Stomach smooth muscle (tissue), 2 donors: ENCODE results near the gene SLC13A2.

ENCODE experiments used
- H3K27ac ChIP-seq: one replicate; pipeline ENCODE4 v1.7.0; 2013; ENCODE audit warnings: mild to moderate bottlenecking, low read length, inconsistent platforms
- H3K27me3 ChIP-seq, 2 donors: one replicate each; pipeline ENCODE4 v1.7.0; 2013; ENCODE audit warnings: low read length in 2 of 2; ENCODE audit not compliant: insufficient read depth in 2 of 2, control insufficient read depth in 1 of 2
- H3K36me3 ChIP-seq, 2 donors: one replicate each; pipeline ENCODE4 v1.7.0; 2013; ENCODE audit warnings: low read length in 2 of 2; ENCODE audit not compliant: control insufficient read depth in 2 of 2, insufficient read depth in 2 of 2
- H3K4me1 ChIP-seq: one replicate; pipeline ENCODE4 v1.7.0; 2013; ENCODE audit warnings: low read length; ENCODE audit not compliant: control insufficient read depth, insufficient read depth
- H3K4me3 ChIP-seq, 2 donors: one replicate each; pipeline ENCODE4 v1.7.0; 2013; ENCODE audit warnings: low read length in 2 of 2
- H3K9ac ChIP-seq, 2 donors: one replicate each; pipeline ENCODE4 v1.7.0; 2013; ENCODE audit warnings: low read length in 2 of 2, mild to moderate bottlenecking in 1 of 2
- H3K9me3 ChIP-seq, 2 donors: one replicate each; pipeline ENCODE4 v1.7.0; 2013; ENCODE audit warnings: low read length in 2 of 2; ENCODE audit not compliant: control insufficient read depth in 2 of 2
- donor health status: healthy.
- donor health status: Pancreatic carcinoma.

Gene SLC13A2

DNA sequence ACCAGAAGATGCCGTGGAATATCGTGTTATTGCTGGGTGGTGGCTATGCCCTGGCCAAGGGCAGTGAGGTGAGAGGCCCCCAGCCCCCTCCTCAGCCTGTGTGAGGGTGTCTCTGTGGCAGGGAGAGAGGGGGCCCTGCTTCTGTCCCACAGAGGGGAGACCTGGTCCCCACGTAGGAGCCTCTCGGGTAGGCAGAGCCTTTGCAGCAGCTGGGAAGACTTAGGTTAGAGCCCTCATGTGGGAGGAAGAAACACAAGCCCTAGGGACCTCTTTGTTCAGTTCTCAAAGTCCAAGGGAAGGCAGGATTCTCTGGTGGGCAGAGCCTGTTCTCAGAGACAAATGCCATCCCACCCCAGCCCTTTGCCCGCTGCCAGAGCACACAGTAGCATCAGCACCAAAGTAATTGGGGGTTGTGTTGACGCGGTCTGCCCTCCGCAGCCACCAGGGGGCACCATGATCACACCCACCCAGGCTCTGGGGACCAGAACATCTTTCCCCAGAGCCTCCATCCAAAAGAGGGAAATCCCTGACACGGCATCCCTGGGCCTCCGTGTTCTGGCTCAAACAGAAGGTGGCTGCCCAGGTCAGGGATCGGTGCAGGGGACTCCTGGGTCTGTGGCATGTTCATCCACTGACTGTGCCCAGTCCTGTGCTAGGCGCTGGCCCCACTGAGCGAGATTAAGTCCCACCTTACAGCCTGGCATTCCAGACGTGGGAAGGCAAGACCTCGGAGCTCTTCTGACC is 21.2 kb downstream of the SLC13A2 start:
- Histone ChIP-seq H3K27me3 (peaks cover 13 to 20% of the 10 kb centered on the region in 2 donors), H3K36me3 (no peaks in the 10 kb centered on the region), H3K27ac (no peak overlapping the region), H3K9ac (no peak overlapping the region), H3K9me3 (no peaks in the 10 kb centered on the region), H3K4me3 (no peak overlapping the region), H3K4me1 (no peaks in the 10 kb centered on the region)

DNA sequence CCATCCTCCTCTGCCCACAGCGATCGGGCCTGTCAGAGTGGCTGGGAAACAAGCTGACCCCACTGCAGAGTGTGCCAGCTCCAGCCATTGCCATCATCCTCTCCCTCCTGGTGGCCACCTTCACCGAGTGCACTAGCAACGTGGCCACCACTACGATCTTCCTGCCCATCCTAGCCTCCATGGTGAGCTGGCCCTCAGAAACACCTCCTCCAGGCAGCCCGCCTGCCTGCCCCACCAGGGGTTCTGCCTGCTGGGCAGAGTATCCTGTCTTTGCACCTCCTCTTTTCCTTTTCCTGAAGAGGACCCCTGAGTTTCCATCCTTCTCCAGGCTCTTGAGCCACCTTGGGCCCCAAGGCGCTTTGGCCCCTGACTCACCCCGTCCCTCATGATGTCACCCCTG is 22.2 kb downstream of the SLC13A2 start:
- no peak overlapping the region for H3K27ac ChIP-seq
- H3K9ac ChIP-seq, result no peak overlapping the region
- no peaks in the 10 kb centered on the region for H3K4me1 ChIP-seq
- H3K27me3 ChIP-seq, result peaks cover 13 to 20% of the 10 kb centered on the region in 2 donors
- H3K36me3 ChIP-seq, result no peaks in the 10 kb centered on the region
- no peak overlapping the region for H3K4me3 ChIP-seq
- H3K9me3 ChIP-seq, result no peaks in the 10 kb centered on the region

DNA sequence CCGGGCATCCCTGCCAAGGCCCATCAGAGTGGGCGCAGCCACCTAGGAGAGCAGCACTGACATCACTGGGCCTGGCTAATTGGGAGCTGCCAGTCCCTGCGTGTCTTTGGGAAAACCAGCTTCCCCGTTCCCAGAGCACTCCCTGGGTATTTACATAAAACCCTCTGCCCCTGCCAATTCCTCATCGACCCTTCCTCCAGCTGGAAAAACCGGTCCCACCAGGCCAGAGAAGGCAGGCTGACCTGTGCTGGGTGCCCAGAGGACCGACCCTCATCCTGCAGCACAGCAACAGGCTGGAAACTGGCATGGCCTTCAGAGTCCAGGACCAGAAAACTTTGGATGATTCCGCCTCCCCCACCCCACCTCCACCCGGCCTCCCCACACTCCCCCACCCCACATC is 24.5 kb downstream of the SLC13A2 start:
- peaks cover 13 to 16% of the 10 kb centered on the region in 2 donors for H3K27me3 ChIP-seq
- no peaks in the 10 kb centered on the region for H3K36me3 ChIP-seq
- H3K9ac ChIP-seq, result no peak overlapping the region
- peaks cover 3% of the 10 kb centered on the region for H3K4me1 ChIP-seq
- no peak overlapping the region for H3K27ac ChIP-seq
- no peak overlapping the region for H3K4me3 ChIP-seq
- no peaks in the 10 kb centered on the region for H3K9me3 ChIP-seq

DNA sequence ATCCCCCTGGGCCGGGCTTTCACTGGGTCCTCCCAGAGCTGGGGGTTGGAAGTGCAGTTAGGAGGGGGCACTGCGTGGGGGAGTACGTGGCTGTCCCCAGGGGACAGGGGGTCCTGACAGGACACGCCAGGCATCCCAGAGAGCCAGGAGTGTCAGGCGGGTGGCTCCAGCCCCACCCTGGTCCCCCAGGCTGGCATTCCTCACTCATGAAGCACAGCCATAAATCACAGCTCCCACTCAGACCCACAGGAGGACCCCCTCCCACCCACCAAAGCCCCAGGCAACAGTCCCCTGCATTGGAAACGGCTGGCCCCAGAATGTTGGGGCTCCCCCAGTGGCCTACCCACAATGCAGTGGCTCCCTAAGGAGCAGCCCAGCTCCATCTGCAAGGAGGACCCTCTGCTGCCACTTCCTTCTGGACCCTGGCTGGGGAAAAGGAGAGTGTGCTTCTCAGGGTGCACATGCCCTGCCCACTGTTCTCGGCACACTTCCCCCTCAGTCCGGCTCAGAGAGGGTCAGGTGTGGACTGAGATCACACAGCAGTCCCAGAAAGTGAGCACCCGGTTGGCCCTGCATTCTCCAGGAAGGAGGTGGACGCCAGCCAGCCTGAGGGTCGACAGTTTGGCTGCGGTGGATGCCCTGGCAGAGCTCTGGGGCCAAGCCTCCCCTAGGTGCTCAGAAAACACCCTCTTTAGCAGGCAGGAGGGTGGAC is 25.4 kb downstream of the SLC13A2 start:
- Histone ChIP-seq H3K36me3 (no peaks in the 10 kb centered on the region), H3K9ac (no peak overlapping the region), H3K4me3 (no peak overlapping the region), H3K27ac (no peak overlapping the region), H3K4me1 (peaks cover 3% of the 10 kb centered on the region), H3K27me3 (peaks cover 13% of the 10 kb centered on the region in 2 donors), H3K9me3 (no peaks in the 10 kb centered on the region)

DNA sequence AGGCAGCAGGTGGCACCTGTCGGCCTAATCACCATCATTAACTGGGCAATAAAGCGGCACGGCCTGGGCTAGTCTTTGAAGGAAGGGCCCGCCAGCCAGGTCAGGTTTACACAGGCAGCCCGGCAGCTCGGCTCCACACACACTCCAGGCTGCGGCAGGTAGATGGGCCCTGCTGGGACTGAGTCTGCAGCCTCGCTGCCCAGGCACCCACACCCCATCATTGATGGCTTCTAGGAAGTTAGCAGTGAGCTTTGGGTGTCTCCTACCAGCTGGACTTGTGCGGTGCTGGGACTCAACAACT is 25.9 kb downstream of the SLC13A2 start:
- Histone ChIP-seq H3K9me3 (no peaks in the 10 kb centered on the region), H3K4me1 (peaks cover 3% of the 10 kb centered on the region), H3K9ac (no peak overlapping the region), H3K27ac (no peak overlapping the region), H3K27me3 (peaks cover 9 to 11% of the 10 kb centered on the region in 2 donors), H3K36me3 (no peaks in the 10 kb centered on the region), H3K4me3 (no peak overlapping the region)

DNA sequence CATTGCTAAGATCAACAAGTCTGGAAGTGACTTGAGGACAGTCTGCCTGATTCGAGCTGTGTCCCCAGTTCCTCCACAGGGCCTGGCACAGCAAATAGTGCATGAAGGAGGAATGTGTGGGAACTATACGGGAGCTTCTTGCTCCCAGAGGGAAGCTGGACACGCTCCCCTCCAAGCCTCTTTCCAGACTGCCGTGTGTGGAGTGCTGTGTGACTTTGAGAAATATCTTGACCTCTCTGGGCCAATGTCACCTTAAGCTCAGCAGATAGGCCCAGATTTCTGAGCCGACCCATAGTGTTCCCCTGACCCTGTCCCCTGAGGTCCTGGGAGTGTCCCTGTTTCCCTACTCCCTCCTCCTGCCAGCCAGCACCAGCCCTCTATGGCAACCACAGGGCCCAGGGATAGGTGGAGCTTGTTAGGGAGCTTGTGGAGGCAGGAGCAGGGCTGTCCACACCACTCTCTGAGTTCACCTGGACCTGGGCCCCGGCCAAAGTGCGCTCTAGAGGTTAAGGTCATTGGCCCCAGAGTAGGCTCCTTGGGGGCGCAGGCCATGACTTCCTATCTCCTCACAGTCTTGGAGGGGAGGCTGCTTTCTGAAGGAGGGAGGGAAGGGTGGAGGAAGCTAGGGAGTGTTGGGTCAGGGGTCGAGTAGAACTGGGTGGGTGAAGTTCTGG is 26.4 kb downstream of the SLC13A2 start:
- Histone ChIP-seq H3K4me1 (peaks cover 3% of the 10 kb centered on the region), H3K27ac (no peak overlapping the region), H3K36me3 (no peaks in the 10 kb centered on the region), H3K9ac (no peak overlapping the region), H3K27me3 (peaks cover 8% of the 10 kb centered on the region in 2 donors), H3K4me3 (no peak overlapping the region), H3K9me3 (no peaks in the 10 kb centered on the region)

DNA sequence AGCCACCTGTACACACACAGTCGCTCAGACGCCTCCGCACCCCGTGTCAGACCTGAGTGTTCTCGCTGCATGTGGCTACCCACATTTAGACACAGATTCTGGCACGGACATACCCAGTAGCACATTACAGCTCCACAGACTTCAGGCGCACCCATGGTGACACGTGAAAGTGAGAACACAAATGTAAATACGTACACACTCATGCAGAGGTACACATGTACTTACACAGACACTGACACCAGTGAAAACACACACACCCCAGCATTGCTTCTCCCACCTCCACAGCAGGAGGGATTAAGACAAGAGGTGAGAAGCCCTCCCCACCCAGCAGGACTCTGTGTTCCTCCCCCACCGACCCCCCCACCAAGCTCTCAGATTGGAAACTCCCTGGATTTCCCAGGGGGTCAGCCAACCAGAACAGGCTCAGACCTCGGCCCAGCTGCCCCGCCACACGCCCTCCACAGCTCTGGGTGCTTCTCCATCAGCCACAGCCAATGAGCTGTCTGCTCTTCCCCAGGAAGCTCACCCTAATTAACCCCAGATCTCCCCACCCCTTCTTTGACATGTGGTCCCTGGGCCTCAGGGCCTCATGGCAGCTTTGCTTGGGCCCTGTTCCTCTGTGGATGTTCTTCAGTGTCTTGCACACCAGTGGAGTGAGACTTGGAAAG is 27.4 kb downstream of the SLC13A2 start:
- H3K9me3 ChIP-seq, result no peaks in the 10 kb centered on the region
- no peak overlapping the region for H3K27ac ChIP-seq
- H3K4me3 ChIP-seq, result no peak overlapping the region
- no peaks in the 10 kb centered on the region for H3K36me3 ChIP-seq
- H3K27me3 ChIP-seq, result peaks cover 3 to 7% of the 10 kb centered on the region in 2 donors
- H3K4me1 ChIP-seq, result peaks cover 3% of the 10 kb centered on the region
- no peak overlapping the region for H3K9ac ChIP-seq

DNA sequence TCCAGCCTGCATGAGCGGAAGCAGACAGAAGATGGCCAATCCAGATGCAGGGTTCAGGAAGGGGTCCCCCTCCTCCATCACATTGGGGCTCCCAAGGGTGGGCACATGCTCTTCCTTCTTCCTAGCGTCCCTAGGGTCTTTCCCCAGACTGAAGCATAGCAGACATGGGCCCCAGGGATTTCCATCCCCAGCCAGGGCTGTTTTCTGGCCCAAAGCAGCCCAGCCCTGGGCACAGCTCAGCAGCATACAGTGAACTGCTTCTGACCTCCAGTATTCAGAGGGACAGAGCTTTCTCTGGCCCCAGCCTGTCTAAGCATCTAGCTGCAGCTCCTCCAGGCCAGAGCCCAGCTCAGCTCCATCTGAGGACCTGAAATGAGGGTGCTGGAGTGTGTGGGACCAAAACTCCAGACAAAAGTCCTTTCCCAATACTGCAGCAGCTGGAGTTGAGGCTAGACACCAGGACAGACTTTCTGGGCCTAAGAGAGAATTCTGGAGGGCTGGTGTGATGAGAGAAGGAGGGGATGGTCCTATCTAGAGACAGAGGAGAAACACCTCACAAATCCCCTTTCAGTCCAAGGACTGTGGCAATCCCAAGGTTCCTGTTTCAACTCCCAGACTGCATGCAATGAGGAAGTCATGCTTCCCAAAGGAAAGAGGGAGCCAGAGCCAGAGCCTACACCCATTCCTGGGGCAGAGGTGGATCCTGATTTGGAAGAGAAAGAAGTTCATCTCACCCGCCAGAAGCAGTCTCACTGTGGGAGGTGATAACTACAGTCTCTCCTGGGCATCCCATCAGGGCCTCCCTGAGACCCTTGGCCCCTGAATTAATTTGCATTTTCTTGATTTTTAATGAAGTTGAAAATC is 28.2 kb downstream of the SLC13A2 start:
- Histone ChIP-seq H3K9ac (no peak overlapping the region), H3K9me3 (no peaks in the 10 kb centered on the region), H3K27me3 (peaks cover 2 to 5% of the 10 kb centered on the region in 2 donors), H3K4me1 (peaks cover 3% of the 10 kb centered on the region), H3K36me3 (no peaks in the 10 kb centered on the region), H3K4me3 (no peak overlapping the region), H3K27ac (no peak overlapping the region)

DNA sequence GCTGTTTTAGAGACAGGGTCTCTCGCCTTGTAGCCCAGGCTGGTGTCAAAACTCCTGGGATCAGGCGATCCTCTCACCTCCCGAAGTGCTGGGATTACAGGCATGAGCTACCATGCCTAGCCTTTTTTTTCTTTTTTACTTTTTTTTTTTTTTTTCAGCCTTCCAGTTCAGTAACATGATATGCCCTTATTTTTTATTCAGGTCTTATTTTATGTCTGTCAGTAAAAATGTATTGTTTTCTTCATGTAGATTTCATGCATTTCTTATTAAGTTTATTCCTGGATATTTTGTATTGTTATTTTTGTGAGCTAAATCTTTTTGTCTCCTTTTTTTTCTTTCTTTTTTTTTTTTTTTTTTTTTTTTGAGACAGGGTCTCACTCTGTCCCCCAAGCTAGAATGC is 30.0 kb downstream of the SLC13A2 start:
- Histone ChIP-seq H3K27ac (no peak overlapping the region), H3K4me3 (no peak overlapping the region), H3K9me3 (no peaks in the 10 kb centered on the region), H3K9ac (no peak overlapping the region), H3K36me3 (no peaks in the 10 kb centered on the region), H3K4me1 (peaks cover 3% of the 10 kb centered on the region), H3K27me3 (peaks cover 4 to 14% of the 10 kb centered on the region in 2 donors)
